Smooth muscle cell of the brain vasculature (primary cell): Measurements from ENCODE around the gene MBP.

ENCODE experiments used
- DNase-seq: peaks from one replicate; pipeline ENCODE4 v3.0.0-alpha.2; 2012; ENCODE audit warnings: low read depth, low spot score

MBP gene

GRCh38 chr18:77133835-77134496, 1.4 kb upstream of the MBP start:
- DNase-seq = no peak

GRCh38 chr18:77133051-77133834, 660 bp upstream of the MBP start:
- no peak for DNase-seq

GRCh38 chr18:77131652-77132368, 773 bp downstream of the MBP start:
- DNase-seq = no peak

- no peak for DNase-seq
Measured at GRCh38 chr18:77131100-77131651, 1.4 kb downstream of the MBP start.

- no peak for DNase-seq
Measured at GRCh38 chr18:77130229-77131099, 2.1 kb downstream of the MBP start.

- no peak for DNase-seq
Measured at GRCh38 chr18:77129150-77129551, 3.4 kb downstream of the MBP start.

- no peak for DNase-seq
Measured at GRCh38 chr18:77127769-77128671, 4.6 kb downstream of the MBP start.

GRCh38 chr18:77124452-77124922, 8.1 kb downstream of the MBP start:
- no peak for DNase-seq

GRCh38 chr18:77123320-77124231, 9.0 kb downstream of the MBP start:
- no peak for DNase-seq

- no peak for DNase-seq
Measured at GRCh38 chr18:77121523-77121922, 11.1 kb downstream of the MBP start.

- no peak for DNase-seq
Measured at GRCh38 chr18:77119851-77120491, 12.6 kb downstream of the MBP start.

GRCh38 chr18:77119101-77119850, 13.3 kb downstream of the MBP start:
- no peak for DNase-seq

GRCh38 chr18:77118256-77119090, 14.1 kb downstream of the MBP start:
- DNase-seq = no peak

GRCh38 chr18:77116201-77117080, 16.1 kb downstream of the MBP start:
- no peak for DNase-seq

GRCh38 chr18:77115192-77115953, 17.2 kb downstream of the MBP start:
- DNase-seq = no peak
